Islet precursor cell (in vitro differentiated cells): ENCODE measurements around the gene SUCNR1.
"Not testable (repeated sequence)": the region's sequence is repeated elsewhere in the genome, so short reads cannot be mapped to it uniquely, and the experiment has no call there.

Source experiments
- DNase-seq: peaks from one replicate; pipeline ENCODE4 v3.0.0-alpha.2; 2018

The SUCNR1 gene

GRCh38 chr3:151873398-151873797 lies at the start of gene SUCNR1:
TSS of gene SUCNR1 (plus strand) at chr3:151873643. CDS start at chr3:151879893, 6,250 bp downstream.
- DNase-seq: no peak

GRCh38 chr3:151827816-151828215 lies 45.6 kb upstream of the SUCNR1 start:
- DNase-seq: no peak

- peak; percentile 59 for DNase-seq
Observed at GRCh38 chr3:151835751-151836525, 37.5 kb upstream of the SUCNR1 start.

- peak; percentile 87 for DNase-seq
Observed at GRCh38 chr3:151837057-151837456, 36.4 kb upstream of the SUCNR1 start.

- DNase-seq: peak; percentile 56
Observed at GRCh38 chr3:151838574-151839312, 34.7 kb upstream of the SUCNR1 start.

- DNase-seq: no peak
Observed at GRCh38 chr3:151839313-151839631, 34.2 kb upstream of the SUCNR1 start.

- DNase-seq: no peak
Observed at GRCh38 chr3:151841801-151842200, 31.6 kb upstream of the SUCNR1 start.

- no peak for DNase-seq
Observed at GRCh38 chr3:151843275-151843674, 30.2 kb upstream of the SUCNR1 start.

GRCh38 chr3:151845306-151845905 lies 28.0 kb upstream of the SUCNR1 start:
- no peak for DNase-seq

- not testable (repeated sequence) for DNase-seq
Observed at GRCh38 chr3:151850065-151850464, 23.4 kb upstream of the SUCNR1 start.

- DNase-seq: peak; percentile 51
Observed at GRCh38 chr3:151852074-151852811, 21.2 kb upstream of the SUCNR1 start.

GRCh38 chr3:151856118-151856517 lies 17.3 kb upstream of the SUCNR1 start:
- DNase-seq: no peak

GRCh38 chr3:151856641-151857040 lies 16.8 kb upstream of the SUCNR1 start:
- no peak for DNase-seq

GRCh38 chr3:151859233-151859673 lies 14.2 kb upstream of the SUCNR1 start:
- DNase-seq: no peak

GRCh38 chr3:151859905-151860304 lies 13.5 kb upstream of the SUCNR1 start:
- DNase-seq: no peak

GRCh38 chr3:151863611-151864010 lies 9.8 kb upstream of the SUCNR1 start:
- no peak for DNase-seq

- DNase-seq: no peak
Observed at GRCh38 chr3:151864423-151865101, 8.9 kb upstream of the SUCNR1 start.

- DNase-seq: no peak
Observed at GRCh38 chr3:151866711-151867410, 6.6 kb upstream of the SUCNR1 start.

GRCh38 chr3:151867666-151868065 lies 5.8 kb upstream of the SUCNR1 start:
- no peak for DNase-seq

- DNase-seq: no peak
Observed at GRCh38 chr3:151869181-151869580, 4.3 kb upstream of the SUCNR1 start.

- no peak for DNase-seq
Observed at GRCh38 chr3:151871639-151872468, 1.6 kb upstream of the SUCNR1 start.
